Renal cortical epithelial cell (primary cell): ENCODE data around the gene TMEM147. TPM values are rescaled to one million over a fixed set of nuclear protein-coding genes. Genes with fewer than 3 reads are reported as not detected.

Experiments used
- DNase-seq: peaks from one replicate; pipeline ENCODE4 v3.0.0-alpha.2; 2011; ENCODE audit warnings: low read depth
- total RNA-seq: library from RNA; depleted of rRNA; stranded (reverse); fragments of >200 nt; gene quantifications from 2 replicates; pipeline ENCODE4 v1.2.3, GENCODE V29; 2014

TMEM147 gene
- total RNA-seq, 1 donor from 2014 or later, result 76.1 TPM

- no peak for DNase-seq
These were observed 24.2 kb upstream of the TMEM147 start for GRCh38 chr19:35521124-35521743.

- DNase-seq, result no peak
These were observed 22.6 kb upstream of the TMEM147 start for GRCh38 chr19:35522745-35523327.

- DNase-seq, result no peak
These were observed 21.1 kb upstream of the TMEM147 start for GRCh38 chr19:35524181-35524837.

GRCh38 chr19:35525873-35526272 lies 19.6 kb upstream of the TMEM147 start:
- no peak for DNase-seq

- peak; percentile 43 for DNase-seq
These were observed 17.0 kb upstream of the TMEM147 start, which contains the start of gene SBSN for GRCh38 chr19:35528218-35529038. Gene SBSN (minus strand): TSS chr19:35528311. CDS start chr19:35528281, 30 bp downstream.

GRCh38 chr19:35529241-35530218 lies 15.9 kb upstream of the TMEM147 start:
- DNase-seq, result no peak

- DNase-seq, result no peak
These were observed 14.1 kb upstream of the TMEM147 start for GRCh38 chr19:35531291-35531690.

GRCh38 chr19:35533201-35533821 lies 12.1 kb upstream of the TMEM147 start, which contains the start of gene GAPDHS:
Gene GAPDHS (plus strand): TSS chr19:35533456. CDS start chr19:35533528, 72 bp downstream.
- no peak for DNase-seq

GRCh38 chr19:35533822-35534392 lies 11.5 kb upstream of the TMEM147 start:
- DNase-seq, result no peak

GRCh38 chr19:35534803-35535480 lies 10.5 kb upstream of the TMEM147 start:
- no peak for DNase-seq

GRCh38 chr19:35539314-35539713 lies 6.1 kb upstream of the TMEM147 start:
- DNase-seq, result no peak

GRCh38 chr19:35539850-35540249 lies 5.6 kb upstream of the TMEM147 start:
- DNase-seq, result no peak

GRCh38 chr19:35540356-35540927 lies 5.0 kb upstream of the TMEM147 start:
- no peak for DNase-seq

- no peak for DNase-seq
These were observed 3.2 kb upstream of the TMEM147 start for GRCh38 chr19:35542209-35542608.

- no peak for DNase-seq
These were observed 1.9 kb upstream of the TMEM147 start for GRCh38 chr19:35543280-35544109.

GRCh38 chr19:35544110-35544802 lies 1.2 kb upstream of the TMEM147 start:
- DNase-seq, result no peak

GRCh38 chr19:35545855-35546381 lies 492 bp downstream of the TMEM147 start:
- DNase-seq, result no peak
